Stimulated activated CD4-positive, alpha-beta T cell treated with anti-CD3 and anti-CD28 coated beads, Interleukin-15, amount 100 ng/mL, for 1 hour (primary cell): ENCODE results near the gene ADIPOQ.
"Not testable (repeated sequence)": the region's sequence is repeated elsewhere in the genome, so short reads cannot be mapped to it uniquely, and the experiment has no call there.

Experiments used
- DNase-seq, 2 donors: peaks; one replicate each; pipeline ENCODE4 v3.0.0-alpha.2; 2020; ENCODE audit warnings: low read depth in 1 of 2, low spot score in 1 of 2

ADIPOQ gene

DNA sequence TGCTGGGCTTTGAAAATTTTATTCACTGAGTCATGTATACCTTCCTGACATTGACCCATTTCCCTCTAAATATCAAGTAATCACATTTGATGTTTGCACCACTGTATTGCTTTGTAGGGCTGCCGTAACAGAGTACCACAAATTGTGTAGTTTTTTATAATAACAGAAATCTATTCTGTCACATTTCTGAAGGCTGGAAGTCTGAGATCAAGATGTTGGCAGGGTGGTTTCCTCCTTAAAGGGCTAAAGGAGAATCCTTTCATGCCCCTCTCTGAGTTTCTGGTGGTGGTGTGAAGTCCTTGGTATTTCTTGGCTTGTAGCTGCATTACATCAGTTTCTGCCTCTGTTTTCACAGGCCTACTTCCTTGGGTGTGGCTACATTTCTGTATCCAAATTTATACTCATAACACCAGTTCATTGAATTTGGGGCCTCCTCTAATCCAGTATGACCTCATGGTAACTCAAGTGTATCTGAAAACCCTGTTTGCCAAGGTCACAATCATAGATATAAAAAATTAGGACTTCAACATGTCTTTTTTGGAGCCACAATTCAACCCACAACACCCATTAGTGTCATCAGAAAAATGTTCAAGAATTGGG lies 58.7 kb downstream of the ADIPOQ start:
- DNase-seq = no peak

GRCh38 chr3:186902154-186902553 lies 59.6 kb downstream of the ADIPOQ start:
- no peak for DNase-seq

DNA sequence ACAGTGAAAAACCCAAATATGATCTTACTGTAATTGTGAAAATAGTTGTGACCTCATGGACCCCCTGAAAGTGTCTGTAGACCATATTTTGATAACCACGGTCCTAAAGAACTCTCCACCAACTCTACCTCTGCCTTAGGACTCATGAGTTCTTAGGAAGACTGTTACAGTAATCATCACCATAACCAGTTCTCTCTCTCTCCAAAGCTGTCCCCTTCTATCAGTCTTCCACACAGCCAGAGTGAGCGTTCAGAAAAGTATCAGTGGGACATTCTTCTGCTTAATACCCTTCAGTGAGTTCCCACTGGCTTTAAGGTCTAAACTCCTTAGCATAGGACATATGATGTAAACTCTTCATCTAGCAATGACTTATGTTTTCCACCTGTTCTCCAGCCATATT lies 60.2 kb downstream of the ADIPOQ start:
- DNase-seq = no peak

- not testable (repeated sequence) for DNase-seq
These were observed 61.2 kb downstream of the ADIPOQ start for GRCh38 chr3:186903676-186904075.

DNA sequence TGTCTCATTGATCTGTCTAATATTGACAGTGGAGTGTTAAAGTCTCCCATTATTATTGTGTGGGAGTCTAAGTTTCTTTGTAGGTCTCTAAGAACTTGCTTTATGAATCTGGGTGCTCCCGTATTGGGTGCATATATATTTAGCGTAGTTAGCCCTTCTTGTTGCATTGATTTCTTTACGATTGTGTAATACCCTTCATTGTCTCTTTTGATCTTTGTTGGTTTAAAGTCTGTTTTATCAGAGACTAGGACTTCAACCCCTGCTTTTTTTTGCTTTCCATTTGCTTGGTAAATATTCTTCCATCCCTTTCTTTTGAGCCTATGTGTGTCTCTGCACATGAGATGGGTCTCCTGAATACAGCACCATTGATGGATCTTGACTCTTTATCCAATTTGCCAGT lies 64.6 kb downstream of the ADIPOQ start:
- DNase-seq = not testable (repeated sequence)
